Stimulated activated memory B cell treated with anti-CD40 and anti-IgM and Interleukin-4, amounts not matched to agents 10 μg/mL and 1 μg/mL and 100 μg/mL, for 72 hours (primary cell): ENCODE results near the gene MACF1.
A peak's percentile ranks its signal among the peaks of the same experiment; 100 is the strongest.
"Not testable (repeated sequence)": the region's sequence is repeated elsewhere in the genome, so short reads cannot be mapped to it uniquely, and the experiment has no call there.

Source experiments
- ATAC-seq: fragments of 150-1000 bp; cut with Tn5 transposase; 2 replicates; pipeline ENCODE4 v1.10.0; 2021
- H3K27ac Mint-ChIP-seq: one replicate; pipeline ENCODE4 v1.8.0; 2022; ENCODE audit warnings: mild to moderate bottlenecking, mixed read lengths
- H3K27me3 Mint-ChIP-seq: one replicate; pipeline ENCODE4 v1.8.0; 2022; ENCODE audit warnings: mixed read lengths
- H3K36me3 Mint-ChIP-seq: one replicate; pipeline ENCODE4 v1.8.0; 2022; ENCODE audit warnings: mixed read lengths
- H3K4me1 Mint-ChIP-seq: one replicate; pipeline ENCODE4 v1.8.0; 2022; ENCODE audit warnings: mixed read lengths
- H3K4me3 Mint-ChIP-seq: one replicate; pipeline ENCODE4 v1.8.0; 2022; ENCODE audit warnings: mild to moderate bottlenecking, moderate library complexity, mixed read lengths
- H3K9me3 Mint-ChIP-seq: one replicate; pipeline ENCODE4 v1.8.0; 2022; ENCODE audit warnings: mixed read lengths

Gene MACF1

DNA sequence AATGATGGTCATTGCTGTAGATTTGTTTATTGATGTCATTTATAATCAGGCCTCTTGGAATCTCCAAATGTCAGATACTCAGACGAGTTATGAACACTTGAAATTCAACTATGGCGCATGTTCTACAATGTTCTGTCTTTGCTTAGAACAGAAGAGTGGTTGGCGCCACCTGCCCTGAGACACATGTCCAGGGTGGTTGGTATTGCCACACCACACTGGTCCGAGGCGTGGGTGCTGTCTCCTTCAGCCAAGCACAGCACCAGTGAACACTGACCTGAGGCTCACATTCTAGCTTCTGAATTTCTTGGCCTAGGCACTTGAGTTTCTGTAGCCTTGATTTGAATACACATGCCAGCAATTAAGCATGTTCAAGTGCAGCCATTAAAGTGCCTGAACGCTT is 276.8 kb downstream of the MACF1 start:
- no peaks in the 10 kb centered on the region for H3K9me3 Mint-ChIP-seq
- no peaks in the 10 kb centered on the region for H3K4me1 Mint-ChIP-seq
- peaks cover 35% of the 10 kb centered on the region for H3K36me3 Mint-ChIP-seq
- ATAC-seq: no peak
- no peak overlapping the region for H3K4me3 Mint-ChIP-seq
- no peaks in the 10 kb centered on the region for H3K27me3 Mint-ChIP-seq
- no peak overlapping the region for H3K27ac Mint-ChIP-seq

GRCh38 chr1:39483276-39483675 is 278.8 kb downstream of the MACF1 start:
- Mint-ChIP-seq H3K27me3 (no peaks in the 10 kb centered on the region), H3K4me3 (no peak overlapping the region), H3K9me3 (no peaks in the 10 kb centered on the region), H3K27ac (peak overlapping the region; percentile 4), H3K36me3 (peaks cover 35% of the 10 kb centered on the region), H3K4me1 (no peaks in the 10 kb centered on the region)
- no peak for ATAC-seq

DNA sequence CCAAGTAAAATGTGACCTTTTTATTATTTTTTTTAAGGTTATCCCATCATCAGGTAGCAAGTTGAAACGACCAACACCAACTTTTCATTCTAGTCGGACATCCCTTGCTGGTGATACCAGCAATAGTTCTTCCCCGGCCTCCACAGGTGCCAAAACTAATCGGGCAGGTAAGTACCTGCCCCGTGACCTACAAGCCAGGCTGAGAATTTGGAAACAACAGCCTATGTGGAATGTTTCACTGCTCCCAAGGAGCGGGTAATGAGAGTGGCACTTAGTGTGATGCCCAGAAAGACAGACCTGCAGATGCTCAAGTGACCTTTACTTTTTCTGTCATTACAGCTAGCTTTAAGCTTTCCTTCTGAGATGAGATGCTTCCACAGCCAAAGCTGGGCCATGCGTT is 280.1 kb downstream of the MACF1 start:
- ATAC-seq: no peak
- H3K9me3 Mint-ChIP-seq: no peaks in the 10 kb centered on the region
- no peaks in the 10 kb centered on the region for H3K27me3 Mint-ChIP-seq
- no peak overlapping the region for H3K27ac Mint-ChIP-seq
- H3K36me3 Mint-ChIP-seq: peaks cover 28% of the 10 kb centered on the region
- H3K4me3 Mint-ChIP-seq: no peak overlapping the region
- H3K4me1 Mint-ChIP-seq: no peaks in the 10 kb centered on the region

- Mint-ChIP-seq H3K36me3 (peaks cover 28% of the 10 kb centered on the region), H3K4me3 (no peak overlapping the region), H3K27ac (no peak overlapping the region), H3K4me1 (peaks cover under 1% of the 10 kb centered on the region), H3K9me3 (no peaks in the 10 kb centered on the region), H3K27me3 (no peaks in the 10 kb centered on the region)
- ATAC-seq: no peak
These were observed 280.7 kb downstream of the MACF1 start for GRCh38 chr1:39485046-39485803.

DNA sequence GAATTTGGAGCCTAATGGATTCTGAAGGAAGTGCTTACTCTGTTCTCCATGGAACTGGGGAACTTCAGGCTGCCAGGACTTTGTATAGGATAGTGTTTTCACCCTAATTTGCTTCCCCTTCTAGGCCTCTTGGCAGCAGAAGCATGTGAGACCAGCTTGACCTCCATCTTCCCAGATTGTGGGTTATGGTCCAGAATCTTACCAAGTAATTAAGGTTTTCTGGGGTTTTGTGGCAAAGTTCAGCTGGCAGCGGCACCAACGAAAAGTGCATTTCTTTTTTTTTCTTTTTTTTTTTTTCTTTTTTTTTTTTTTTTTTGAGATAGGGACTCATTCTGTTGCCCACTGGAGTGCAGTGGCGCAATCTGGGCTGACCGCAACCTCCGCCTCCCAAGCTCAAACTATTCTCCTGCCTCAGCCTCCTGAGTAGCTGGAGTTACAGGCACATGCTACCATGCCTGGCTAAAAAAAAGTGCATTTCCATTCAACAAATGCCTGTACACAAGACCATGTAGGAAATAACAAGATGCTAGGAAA is 283.6 kb downstream of the MACF1 start:
- no peak overlapping the region for H3K27ac Mint-ChIP-seq
- no peak overlapping the region for H3K4me3 Mint-ChIP-seq
- no peak for ATAC-seq
- peaks cover 10% of the 10 kb centered on the region for H3K4me1 Mint-ChIP-seq
- H3K9me3 Mint-ChIP-seq: no peaks in the 10 kb centered on the region
- peaks cover 9% of the 10 kb centered on the region for H3K27me3 Mint-ChIP-seq
- H3K36me3 Mint-ChIP-seq: peaks cover 16% of the 10 kb centered on the region

GRCh38 chr1:39488793-39489566 is 284.5 kb downstream of the MACF1 start:
- Mint-ChIP-seq H3K36me3 (peaks cover 11% of the 10 kb centered on the region), H3K9me3 (no peaks in the 10 kb centered on the region), H3K27me3 (peaks cover 18% of the 10 kb centered on the region), H3K4me3 (no peak overlapping the region), H3K4me1 (peaks cover 19% of the 10 kb centered on the region), H3K27ac (no peak overlapping the region)
- no peak for ATAC-seq

GRCh38 chr1:39489567-39490239 is 285.2 kb downstream of the MACF1 start:
- H3K4me1 Mint-ChIP-seq: peaks cover 24% of the 10 kb centered on the region
- ATAC-seq: no peak
- H3K4me3 Mint-ChIP-seq: no peak overlapping the region
- no peak overlapping the region for H3K27ac Mint-ChIP-seq
- no peaks in the 10 kb centered on the region for H3K9me3 Mint-ChIP-seq
- peaks cover 25% of the 10 kb centered on the region for H3K27me3 Mint-ChIP-seq
- H3K36me3 Mint-ChIP-seq: peaks cover 11% of the 10 kb centered on the region

- Mint-ChIP-seq H3K4me1 (peaks cover 24% of the 10 kb centered on the region), H3K27me3 (peaks cover 26% of the 10 kb centered on the region), H3K4me3 (peak overlapping the region; percentile 68), H3K9me3 (no peaks in the 10 kb centered on the region), H3K36me3 (peaks cover 2% of the 10 kb centered on the region), H3K27ac (peak overlapping the region; percentile 13)
- ATAC-seq: peak; percentile 37
These were observed 286.2 kb downstream of the MACF1 start for GRCh38 chr1:39490596-39491145.

- Mint-ChIP-seq H3K27me3 (peaks cover 27% of the 10 kb centered on the region), H3K27ac (peak within 1 kb of the TSS; percentile 13), H3K9me3 (no peaks in the 10 kb centered on the region), H3K36me3 (no peaks in the 10 kb centered on the region), H3K4me1 (peaks cover 24% of the 10 kb centered on the region), H3K4me3 (peak within 1 kb of the TSS; percentile 68)
- ATAC-seq: peak; percentile 90
These were observed 286.8 kb downstream of the MACF1 start, which contains the start of gene BMP8A for GRCh38 chr1:39491146-39491921. Gene BMP8A (plus strand): TSS chr1:39491636. CDS start chr1:39491992, 356 bp downstream.

- not testable (repeated sequence) for H3K27ac Mint-ChIP-seq, H3K36me3 Mint-ChIP-seq, ATAC-seq, H3K9me3 Mint-ChIP-seq
- Mint-ChIP-seq H3K27me3 (peaks cover 33% of the 10 kb centered on the region), H3K4me1 (peaks cover 24% of the 10 kb centered on the region), H3K4me3 (peak overlapping the region; percentile 54)
These were observed 287.9 kb downstream of the MACF1 start for GRCh38 chr1:39492118-39493042.

GRCh38 chr1:39493043-39493810 is 288.7 kb downstream of the MACF1 start:
- not testable (repeated sequence) for H3K9me3 Mint-ChIP-seq, H3K27ac Mint-ChIP-seq, H3K36me3 Mint-ChIP-seq, ATAC-seq
- Mint-ChIP-seq H3K4me1 (peaks cover 24% of the 10 kb centered on the region), H3K27me3 (peaks cover 33% of the 10 kb centered on the region), H3K4me3 (peak overlapping the region; percentile 54)

- no peak overlapping the region for H3K4me3 Mint-ChIP-seq
- peaks cover 24% of the 10 kb centered on the region for H3K4me1 Mint-ChIP-seq
- no peak for ATAC-seq
- H3K36me3 Mint-ChIP-seq: no peaks in the 10 kb centered on the region
- H3K9me3 Mint-ChIP-seq: no peaks in the 10 kb centered on the region
- H3K27ac Mint-ChIP-seq: no peak overlapping the region
- peaks cover 33% of the 10 kb centered on the region for H3K27me3 Mint-ChIP-seq
These were observed 290.3 kb downstream of the MACF1 start for GRCh38 chr1:39494671-39495410.
